Astrocyte (in vitro differentiated cells and primary cell): Measurements from ENCODE around the gene GNAI3. TPM values are rescaled to one million over a fixed set of nuclear protein-coding genes. Genes with fewer than 3 reads are reported as not detected.

Source experiments
- DNase-seq: peaks from one replicate; pipeline ENCODE4 v3.0.0-alpha.2; 2010; ENCODE audit warnings: low read depth
- FAIRE-seq: peaks from 2 replicates; lab custom pipeline; 2011; peaks lifted over from hg19 to GRCh38; lab: Jason Lieb, UNC
- H2AFZ ChIP-seq: 2 replicates; pipeline ENCODE4 v1.6.0; 2012; ENCODE audit warnings: low read depth, low read length, inconsistent platforms
- H3K27ac ChIP-seq: 2 replicates; pipeline ENCODE4 v1.5.1; 2011; ENCODE audit warnings: low read depth, low read length, inconsistent platforms
- H3K27me3 ChIP-seq: 2 replicates; pipeline ENCODE4 v1.6.0; 2011; ENCODE audit warnings: low read length, inconsistent platforms; ENCODE audit not compliant: insufficient read depth
- H3K36me3 ChIP-seq: 2 replicates; pipeline ENCODE4 v1.5.1; 2011; ENCODE audit warnings: low read length, inconsistent platforms; ENCODE audit not compliant: insufficient read depth
- H3K4me1 ChIP-seq: 2 replicates; pipeline ENCODE4 v1.5.1; 2011; ENCODE audit warnings: low read length, inconsistent platforms; ENCODE audit not compliant: insufficient read depth
- H3K4me2 ChIP-seq: 2 replicates; pipeline ENCODE4 v1.6.0; 2012; ENCODE audit warnings: low read length, inconsistent platforms
- H3K4me3 ChIP-seq: 2 replicates; pipeline ENCODE4 v1.5.1; 2011; ENCODE audit warnings: low read depth, mild to moderate bottlenecking, low read length, inconsistent platforms; ENCODE audit not compliant: insufficient read depth
- H3K79me2 ChIP-seq: 2 replicates; pipeline ENCODE4 v1.6.0; 2012; ENCODE audit warnings: mild to moderate bottlenecking, low read length, inconsistent platforms; ENCODE audit not compliant: insufficient read depth
- H3K9ac ChIP-seq: 2 replicates; pipeline ENCODE4 v1.6.0; 2012; ENCODE audit warnings: mild to moderate bottlenecking, low read length, inconsistent platforms
- H3K9me3 ChIP-seq: 2 replicates; pipeline ENCODE4 v1.5.1; 2012; ENCODE audit warnings: low read depth, mild to moderate bottlenecking, low read length, inconsistent platforms; ENCODE audit not compliant: insufficient read depth
- H4K20me1 ChIP-seq: 2 replicates; pipeline ENCODE4 v1.6.0; 2012; ENCODE audit warnings: low read length, inconsistent platforms; ENCODE audit not compliant: insufficient read depth
- H3K27ac Mint-ChIP-seq: one replicate; pipeline ENCODE4 v1.8.0; 2021; ENCODE audit warnings: mild to moderate bottlenecking, mixed read lengths; ENCODE audit not compliant: unreplicated experiment
- H3K27me3 Mint-ChIP-seq: one replicate; pipeline ENCODE4 v1.8.0; 2021; ENCODE audit warnings: low read depth, mixed read lengths; ENCODE audit not compliant: unreplicated experiment
- H3K36me3 Mint-ChIP-seq: one replicate; pipeline ENCODE4 v1.8.0; 2021; ENCODE audit warnings: low read depth, mixed read lengths; ENCODE audit not compliant: unreplicated experiment
- H3K4me1 Mint-ChIP-seq: one replicate; pipeline ENCODE4 v1.8.0; 2021; ENCODE audit warnings: low read depth, mixed read lengths; ENCODE audit not compliant: unreplicated experiment
- H3K4me3 Mint-ChIP-seq: one replicate; pipeline ENCODE4 v1.8.0; 2021; ENCODE audit warnings: mild to moderate bottlenecking, moderate library complexity, mixed read lengths; ENCODE audit not compliant: unreplicated experiment
- H3K9me3 Mint-ChIP-seq: one replicate; pipeline ENCODE4 v1.8.0; 2021; ENCODE audit warnings: mild to moderate bottlenecking, mixed read lengths; ENCODE audit not compliant: unreplicated experiment
- EZH2 ChIP-seq: IDR thresholded peaks from 2 replicates; pipeline ENCODE4 v1.6.1; 2012; ENCODE audit warnings: mild to moderate bottlenecking, low read length, inconsistent platforms; ENCODE audit not compliant: insufficient read depth
- total RNA-seq: library from RNA; stranded (reverse); gene quantifications from 2 replicates; pipeline ENCODE4 v1.2.1, GENCODE V29; 2021
- TF ChIP-seq, protein P1 (sequence below): IDR thresholded peaks from 2 replicates; pipeline ENCODE4 v1.5.1; 2011; ENCODE audit warnings: low read depth, mild to moderate bottlenecking, inconsistent platforms, low read length, moderate library complexity; ENCODE audit not compliant: insufficient read depth

The GNAI3 gene
- total RNA-seq, 1 donor from 2014 or later, result 16.1 TPM

DNA sequence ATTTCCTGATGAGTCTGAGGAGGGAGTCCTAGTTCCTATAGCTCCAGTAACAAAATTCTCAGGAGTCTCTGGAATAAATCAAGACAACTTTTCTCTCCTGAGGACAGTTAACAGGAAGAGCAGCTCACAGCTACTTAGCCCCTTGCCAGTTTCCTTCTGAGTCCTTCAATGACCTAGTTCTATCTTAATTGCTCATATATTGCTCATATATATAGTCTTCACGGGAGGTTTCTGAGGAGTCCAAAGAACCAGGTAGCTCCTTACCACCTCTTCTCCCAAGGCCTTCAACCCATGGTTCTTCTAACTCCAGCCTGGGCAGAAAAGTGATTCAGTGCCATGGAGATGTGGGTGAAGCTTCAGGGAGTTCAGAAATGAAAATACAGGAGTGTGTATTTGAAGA lies 43.4 kb upstream of the GNAI3 start:
- H4K20me1 ChIP-seq, result peaks cover 12% of the 10 kb centered on the region
- peaks cover 2% of the 10 kb centered on the region for H3K36me3 Mint-ChIP-seq
- DNase-seq (no peak), FAIRE-seq (no peak)
- no peak for TF ChIP-seq EZH2
- TF ChIP-seq, protein P1, sequence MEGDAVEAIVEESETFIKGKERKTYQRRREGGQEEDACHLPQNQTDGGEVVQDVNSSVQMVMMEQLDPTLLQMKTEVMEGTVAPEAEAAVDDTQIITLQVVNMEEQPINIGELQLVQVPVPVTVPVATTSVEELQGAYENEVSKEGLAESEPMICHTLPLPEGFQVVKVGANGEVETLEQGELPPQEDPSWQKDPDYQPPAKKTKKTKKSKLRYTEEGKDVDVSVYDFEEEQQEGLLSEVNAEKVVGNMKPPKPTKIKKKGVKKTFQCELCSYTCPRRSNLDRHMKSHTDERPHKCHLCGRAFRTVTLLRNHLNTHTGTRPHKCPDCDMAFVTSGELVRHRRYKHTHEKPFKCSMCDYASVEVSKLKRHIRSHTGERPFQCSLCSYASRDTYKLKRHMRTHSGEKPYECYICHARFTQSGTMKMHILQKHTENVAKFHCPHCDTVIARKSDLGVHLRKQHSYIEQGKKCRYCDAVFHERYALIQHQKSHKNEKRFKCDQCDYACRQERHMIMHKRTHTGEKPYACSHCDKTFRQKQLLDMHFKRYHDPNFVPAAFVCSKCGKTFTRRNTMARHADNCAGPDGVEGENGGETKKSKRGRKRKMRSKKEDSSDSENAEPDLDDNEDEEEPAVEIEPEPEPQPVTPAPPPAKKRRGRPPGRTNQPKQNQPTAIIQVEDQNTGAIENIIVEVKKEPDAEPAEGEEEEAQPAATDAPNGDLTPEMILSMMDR, result no peak
- H3K4me1 ChIP-seq, result peaks cover 2% of the 10 kb centered on the region
- peaks cover 38% of the 10 kb centered on the region for H3K4me1 Mint-ChIP-seq
- H3K4me2 ChIP-seq, result no peak overlapping the region
- H3K36me3 ChIP-seq, result no peaks in the 10 kb centered on the region
- H3K27me3 ChIP-seq, result no peaks in the 10 kb centered on the region
- no peak overlapping the region for H3K27ac Mint-ChIP-seq
- no peak overlapping the region for H3K4me3 ChIP-seq
- H3K79me2 ChIP-seq, result no peaks in the 10 kb centered on the region
- no peaks in the 10 kb centered on the region for H3K9me3 ChIP-seq
- no peak overlapping the region for H3K4me3 Mint-ChIP-seq
- H3K9me3 Mint-ChIP-seq, result peaks cover 6% of the 10 kb centered on the region
- H2AFZ ChIP-seq, result no peak overlapping the region
- no peak overlapping the region for H3K27ac ChIP-seq
- H3K9ac ChIP-seq, result no peak overlapping the region
- peaks cover 17% of the 10 kb centered on the region for H3K27me3 Mint-ChIP-seq

DNA sequence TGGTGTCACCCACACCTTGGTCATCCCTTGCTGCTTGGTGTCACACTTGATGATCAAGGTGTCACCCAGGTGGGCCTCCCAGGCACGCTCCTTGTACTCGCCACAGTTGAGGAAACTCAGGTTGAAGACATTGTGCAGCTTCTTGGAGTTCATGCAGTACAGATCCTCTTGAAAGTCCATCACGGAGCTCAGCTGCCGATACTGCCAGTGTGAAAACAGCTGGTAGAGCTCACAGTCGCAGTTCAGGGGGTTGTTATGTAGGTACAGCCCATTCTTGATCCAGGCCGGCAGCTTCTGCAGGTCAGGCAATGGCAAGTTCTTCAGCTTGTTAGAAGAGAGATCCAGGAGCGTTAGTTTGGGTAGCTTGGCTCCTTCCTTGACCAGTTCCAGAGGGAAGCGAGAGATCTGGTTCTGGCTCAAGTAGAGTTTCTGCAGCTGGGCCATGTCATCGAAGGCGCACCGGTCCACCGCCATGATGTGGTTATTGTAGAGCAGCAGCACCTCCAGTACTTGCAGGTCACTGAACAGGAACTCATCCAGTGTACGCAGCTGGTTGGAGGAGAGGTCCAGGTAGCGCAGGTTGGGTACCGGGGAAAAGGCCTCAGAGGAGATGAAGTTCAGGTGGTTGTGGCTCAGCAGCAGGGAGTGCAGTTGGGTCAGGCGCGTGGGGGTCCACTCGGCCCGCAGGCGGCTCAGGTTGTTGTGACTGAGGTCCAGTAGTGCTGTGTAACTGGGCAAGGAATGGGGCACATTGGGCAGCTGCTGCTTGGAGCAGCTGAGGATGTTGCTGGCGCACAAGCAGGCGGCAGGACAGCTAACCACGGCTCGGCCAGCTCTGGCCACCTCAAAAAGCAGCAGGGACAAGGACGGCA lies 40.2 kb upstream of the GNAI3 start:
- H3K27ac ChIP-seq, result no peak overlapping the region
- peaks cover 5% of the 10 kb centered on the region for H3K27me3 ChIP-seq
- no peaks in the 10 kb centered on the region for H4K20me1 ChIP-seq
- H3K79me2 ChIP-seq, result no peaks in the 10 kb centered on the region
- H3K4me1 ChIP-seq, result peaks cover 3% of the 10 kb centered on the region
- Mint-ChIP-seq H3K4me3 (peak overlapping the region; percentile 76), H3K4me1 (peaks cover 9% of the 10 kb centered on the region), H3K27me3 (peaks cover 35% of the 10 kb centered on the region), H3K27ac (peak overlapping the region; percentile 20), H3K9me3 (peaks cover 6% of the 10 kb centered on the region), H3K36me3 (peaks cover 2% of the 10 kb centered on the region)
- FAIRE-seq (no peak), DNase-seq (no peak)
- no peaks in the 10 kb centered on the region for H3K9me3 ChIP-seq
- TF ChIP-seq, protein P1, result no peak
- TF ChIP-seq EZH2, result no peak
- no peak overlapping the region for H2AFZ ChIP-seq
- no peak overlapping the region for H3K9ac ChIP-seq
- H3K4me3 ChIP-seq, result no peak overlapping the region
- H3K4me2 ChIP-seq, result no peak overlapping the region
- H3K36me3 ChIP-seq, result no peaks in the 10 kb centered on the region

DNA sequence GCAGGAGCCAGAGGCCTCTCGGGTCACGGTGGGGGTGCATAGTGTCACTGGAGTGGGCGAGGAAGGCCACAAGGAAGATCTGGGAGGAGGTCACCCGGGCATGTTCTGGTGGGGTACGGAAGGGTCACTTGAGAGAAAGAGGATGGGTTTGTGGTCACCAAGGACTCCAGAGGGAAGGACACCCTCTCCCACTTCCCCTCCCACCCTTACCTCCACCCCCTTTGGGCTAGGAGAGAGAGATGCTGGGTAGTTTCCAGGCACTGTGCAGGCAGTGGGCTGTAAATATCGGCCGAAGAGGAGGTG lies 39.6 kb upstream of the GNAI3 start:
- H3K27me3 ChIP-seq, result peaks cover 5% of the 10 kb centered on the region
- peak overlapping the region; percentile 74 for H3K9ac ChIP-seq
- Mint-ChIP-seq H3K4me1 (peaks cover 9% of the 10 kb centered on the region), H3K9me3 (peaks cover 6% of the 10 kb centered on the region), H3K27ac (peak overlapping the region; percentile 20), H3K27me3 (peaks cover 35% of the 10 kb centered on the region), H3K36me3 (peaks cover 2% of the 10 kb centered on the region), H3K4me3 (peak overlapping the region; percentile 76)
- TF ChIP-seq, protein P1, result no peak
- TF ChIP-seq EZH2, result no peak
- no peak overlapping the region for H3K27ac ChIP-seq
- FAIRE-seq (no peak), DNase-seq (no peak)
- no peaks in the 10 kb centered on the region for H3K9me3 ChIP-seq
- peaks cover 3% of the 10 kb centered on the region for H3K4me1 ChIP-seq
- H3K36me3 ChIP-seq, result no peaks in the 10 kb centered on the region
- H3K79me2 ChIP-seq, result no peaks in the 10 kb centered on the region
- H4K20me1 ChIP-seq, result no peaks in the 10 kb centered on the region
- H2AFZ ChIP-seq, result peak overlapping the region; percentile 69
- peak overlapping the region; percentile 99 for H3K4me2 ChIP-seq
- no peak overlapping the region for H3K4me3 ChIP-seq
